ENCODE results near the gene S100A7. TPM values are rescaled to one million over a fixed set of nuclear protein-coding genes. Genes with fewer than 3 reads are reported as not detected.
"Not testable (repeated sequence)": the region's sequence is repeated elsewhere in the genome, so short reads cannot be mapped to it uniquely, and the experiment has no call there.

The S100A7 gene
- total and polyA plus RNA-seq, 2 experiments from 2014 or later: not detected

DNA sequence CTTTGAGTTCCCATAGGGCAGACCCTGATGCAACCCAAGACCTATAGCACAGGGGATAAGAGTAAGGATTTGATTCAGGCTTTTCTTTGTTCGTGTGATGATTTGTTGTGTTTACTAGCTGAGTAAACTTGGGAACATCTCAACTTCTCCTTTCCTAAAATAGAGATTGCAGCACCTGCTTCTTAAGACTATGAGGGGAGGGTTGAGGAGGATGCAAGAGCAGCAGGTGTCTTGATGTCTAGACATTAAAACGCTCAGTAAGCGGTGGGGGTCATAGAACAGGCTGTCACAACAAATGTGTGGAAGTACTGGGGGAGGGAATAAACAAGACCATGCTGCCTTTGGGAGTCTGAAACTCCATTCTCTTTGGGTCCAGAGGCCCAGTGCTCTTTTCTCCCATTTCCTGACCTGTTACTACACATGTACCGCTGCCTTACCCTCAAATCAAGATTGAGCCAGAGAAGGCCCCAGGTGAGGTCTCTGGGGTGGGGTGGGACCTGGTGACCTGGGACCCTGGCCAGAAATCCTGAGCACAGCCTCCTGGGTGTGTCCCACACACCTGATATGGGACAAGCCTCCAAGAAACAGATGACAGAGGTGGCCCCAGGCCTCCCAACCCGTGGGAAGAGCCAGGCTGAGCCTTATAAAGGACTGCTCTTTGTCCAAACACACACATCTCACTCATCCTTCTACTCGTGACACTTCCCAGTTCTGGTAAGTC lies 44.4 kb downstream of the S100A7 start, which contains the start of gene S100A7A:
Gene S100A7A, plus strand, starts transcription at position 671 of the 721 bp plus-strand sequence. CDS start 1,563 bp downstream, outside the sequence.
- H3K36me3 ChIP-seq: no peaks in the 10 kb centered on the region
- DNase-seq (ENCODE audit: low read depth in 1 of 2, low spot score in 1 of 2): no peak
- H3K4me1 ChIP-seq (ENCODE audit: low read depth): no peaks in the 10 kb centered on the region
- TF ChIP-seq, protein P1, sequence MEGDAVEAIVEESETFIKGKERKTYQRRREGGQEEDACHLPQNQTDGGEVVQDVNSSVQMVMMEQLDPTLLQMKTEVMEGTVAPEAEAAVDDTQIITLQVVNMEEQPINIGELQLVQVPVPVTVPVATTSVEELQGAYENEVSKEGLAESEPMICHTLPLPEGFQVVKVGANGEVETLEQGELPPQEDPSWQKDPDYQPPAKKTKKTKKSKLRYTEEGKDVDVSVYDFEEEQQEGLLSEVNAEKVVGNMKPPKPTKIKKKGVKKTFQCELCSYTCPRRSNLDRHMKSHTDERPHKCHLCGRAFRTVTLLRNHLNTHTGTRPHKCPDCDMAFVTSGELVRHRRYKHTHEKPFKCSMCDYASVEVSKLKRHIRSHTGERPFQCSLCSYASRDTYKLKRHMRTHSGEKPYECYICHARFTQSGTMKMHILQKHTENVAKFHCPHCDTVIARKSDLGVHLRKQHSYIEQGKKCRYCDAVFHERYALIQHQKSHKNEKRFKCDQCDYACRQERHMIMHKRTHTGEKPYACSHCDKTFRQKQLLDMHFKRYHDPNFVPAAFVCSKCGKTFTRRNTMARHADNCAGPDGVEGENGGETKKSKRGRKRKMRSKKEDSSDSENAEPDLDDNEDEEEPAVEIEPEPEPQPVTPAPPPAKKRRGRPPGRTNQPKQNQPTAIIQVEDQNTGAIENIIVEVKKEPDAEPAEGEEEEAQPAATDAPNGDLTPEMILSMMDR (IDR thresholded peaks at IDR 0.05; ENCODE audit: low read depth, low read length): no peak
- no peaks in the 10 kb centered on the region for H3K27me3 ChIP-seq
- H3K27ac ChIP-seq: no peak within 1 kb of the TSS
- no peaks in the 10 kb centered on the region for H3K9me3 ChIP-seq (ENCODE audit: low read depth)
- no peak within 1 kb of the TSS for H3K4me3 ChIP-seq

DNA sequence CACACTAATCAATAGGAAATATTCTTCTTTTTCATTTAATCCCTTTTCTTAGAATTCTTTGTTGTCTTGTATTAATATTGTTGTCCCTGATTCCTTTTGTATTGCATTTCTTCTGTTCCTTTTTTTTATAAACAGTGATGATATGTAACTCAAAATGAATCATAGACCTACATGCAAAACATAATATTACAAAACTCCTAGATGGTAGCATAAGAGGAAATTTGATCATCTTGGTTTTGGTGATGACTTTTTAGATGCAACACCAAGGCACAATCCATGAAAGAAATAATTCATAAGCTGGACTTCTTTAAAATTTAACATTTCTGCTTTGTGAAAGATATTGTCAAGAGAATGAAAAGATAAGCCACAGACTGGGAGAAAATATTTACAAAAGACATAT lies 46.5 kb downstream of the S100A7 start:
- not testable (repeated sequence) for H3K4me1 ChIP-seq (ENCODE audit: low read depth); H3K4me3 ChIP-seq; H3K36me3 ChIP-seq; H3K27me3 ChIP-seq; H3K9me3 ChIP-seq (ENCODE audit: low read depth); H3K27ac ChIP-seq; DNase-seq (ENCODE audit: low read depth in 1 of 2, low spot score in 1 of 2)

Other genes starting within 250 kb of the S100A7 start
- not detected in 2 replicates for gene PRR9, start 243.1 kb downstream of the S100A7 start, total RNA-seq
- not detected in 2 replicates for gene PRR9, start 243.1 kb downstream of the S100A7 start, polyA plus RNA-seq
- gene LORICRIN, start 201.0 kb downstream of the S100A7 start, total RNA-seq: not detected in 2 replicates
- 0.19 TPM in 1 of 2 replicates, not detected in the other for gene LORICRIN, start 201.0 kb downstream of the S100A7 start, polyA plus RNA-seq
- not detected in 2 replicates for gene PGLYRP3, start 147.7 kb downstream of the S100A7 start, total RNA-seq
- gene PGLYRP3, start 147.7 kb downstream of the S100A7 start, polyA plus RNA-seq: not detected in 2 replicates
- not detected in 2 replicates for gene PGLYRP4, start 111.8 kb downstream of the S100A7 start, total RNA-seq
- gene PGLYRP4, start 111.8 kb downstream of the S100A7 start, polyA plus RNA-seq: 0.33 TPM in 1 of 2 replicates, not detected in the other
- 0.74 and 1.3 TPM in 2 replicates for gene S100A9, start 102.8 kb downstream of the S100A7 start, total RNA-seq
- gene S100A9, start 102.8 kb downstream of the S100A7 start, polyA plus RNA-seq: 3.0 TPM in 1 of 2 replicates, not detected in the other
- gene S100A12, start 85.0 kb downstream of the S100A7 start, total RNA-seq: not detected in 2 replicates
- gene S100A12, start 85.0 kb downstream of the S100A7 start, polyA plus RNA-seq: not detected in 2 replicates
- gene S100A8, start 69.6 kb downstream of the S100A7 start, total RNA-seq: 1.9 TPM in 1 of 2 replicates, not detected in the other
- gene S100A8, start 69.6 kb downstream of the S100A7 start, polyA plus RNA-seq: 4.4 and 12.2 TPM in 2 replicates
- gene S100A7A, start 44.1 kb downstream of the S100A7 start, total RNA-seq: not detected in 2 replicates
- gene S100A7A, start 44.1 kb downstream of the S100A7 start, polyA plus RNA-seq: not detected in 2 replicates
- 13.7 and 23.1 TPM in 2 replicates for gene S100A6, start 75.3 kb upstream of the S100A7 start, total RNA-seq
- gene S100A6, start 75.3 kb upstream of the S100A7 start, polyA plus RNA-seq: 40.7 and 54.7 TPM in 2 replicates
- not detected in 2 replicates for gene S100A5, start 80.3 kb upstream of the S100A7 start, total RNA-seq
- gene S100A5, start 80.3 kb upstream of the S100A7 start, polyA plus RNA-seq: 0.31 and 0.52 TPM in 2 replicates
- 74.1 and 89.4 TPM in 2 replicates for gene S100A4, start 85.2 kb upstream of the S100A7 start, total RNA-seq
- 129 and 133 TPM in 2 replicates for gene S100A4, start 85.2 kb upstream of the S100A7 start, polyA plus RNA-seq
- 1.8 TPM in 1 of 2 replicates, not detected in the other for gene S100A3, start 88.6 kb upstream of the S100A7 start, total RNA-seq
- gene S100A3, start 88.6 kb upstream of the S100A7 start, polyA plus RNA-seq: 0.42 and 0.86 TPM in 2 replicates
- 0.35 TPM in 1 of 2 replicates, not detected in the other for gene S100A2, start 105.2 kb upstream of the S100A7 start, total RNA-seq
- gene S100A2, start 105.2 kb upstream of the S100A7 start, polyA plus RNA-seq: 2.3 and 3.7 TPM in 2 replicates
- gene S100A16, start 152.5 kb upstream of the S100A7 start, total RNA-seq: 59.7 and 76.6 TPM in 2 replicates
- 110 and 120 TPM in 2 replicates for gene S100A16, start 152.5 kb upstream of the S100A7 start, polyA plus RNA-seq
- 0.51 TPM in 1 of 2 replicates, not detected in the other for gene S100A14, start 155.7 kb upstream of the S100A7 start, total RNA-seq
- gene S100A14, start 155.7 kb upstream of the S100A7 start, polyA plus RNA-seq: 0.70 and 1.9 TPM in 2 replicates
- 98.4 and 101 TPM in 2 replicates for gene S100A13, start 166.9 kb upstream of the S100A7 start, total RNA-seq
- gene S100A13, start 166.9 kb upstream of the S100A7 start, polyA plus RNA-seq: 192 and 250 TPM in 2 replicates
- gene S100A1, start 167.8 kb upstream of the S100A7 start, total RNA-seq: 2.2 and 7.6 TPM in 2 replicates
- 0.42 TPM in 1 of 2 replicates, not detected in the other for gene S100A1, start 167.8 kb upstream of the S100A7 start, polyA plus RNA-seq
- 71.0 and 78.0 TPM in 2 replicates for gene CHTOP, start 173.4 kb upstream of the S100A7 start, total RNA-seq
- 94.3 and 104 TPM in 2 replicates for gene CHTOP, start 173.4 kb upstream of the S100A7 start, polyA plus RNA-seq
- 56.1 and 83.4 TPM in 2 replicates for gene SNAPIN, start 198.1 kb upstream of the S100A7 start, total RNA-seq
- gene SNAPIN, start 198.1 kb upstream of the S100A7 start, polyA plus RNA-seq: 113 and 115 TPM in 2 replicates
- gene ILF2, start 210.3 kb upstream of the S100A7 start, total RNA-seq: 174 and 200 TPM in 2 replicates
- 276 and 294 TPM in 2 replicates for gene ILF2, start 210.3 kb upstream of the S100A7 start, polyA plus RNA-seq
- 1.1 and 1.4 TPM in 2 replicates for gene NPR1, start 218.0 kb upstream of the S100A7 start, total RNA-seq
- 1.7 and 3.9 TPM in 2 replicates for gene NPR1, start 218.0 kb upstream of the S100A7 start, polyA plus RNA-seq

All from cardiac muscle cell (in vitro differentiated cells and primary cell).